Erythroblast (primary cell): Measurements from ENCODE around the gene FAF2.

ENCODE experiments used
- DNase-seq, 2 experiments: peaks; one replicate each; lab custom pipeline; 2025; lab: John Stamatoyannopoulos, UW
- GATA1 ChIP-seq: IDR thresholded peaks from 2 replicates; pipeline ENCODE4 v1.6.1; 2011; ENCODE audit warnings: low read depth, mild to moderate bottlenecking, control low read depth, low read length, moderate library complexity
- POLR2A ChIP-seq: IDR thresholded peaks from 2 replicates; pipeline ENCODE4 v1.6.1; 2011; ENCODE audit warnings: mild to moderate bottlenecking, low read length

FAF2 gene

GRCh38 chr5:176538230-176538988 lies 90.2 kb downstream of the FAF2 start:
- TF ChIP-seq GATA1: no peak
- peak; percentile 16 for TF ChIP-seq POLR2A
- DNase-seq: no peak

GRCh38 chr5:176538989-176539384 lies 90.8 kb downstream of the FAF2 start:
- peak in 1 of 2 experiments; percentile 17 for DNase-seq
- TF ChIP-seq POLR2A (no peak), GATA1 (no peak)

GRCh38 chr5:176540476-176540899 lies 92.3 kb downstream of the FAF2 start:
- peak; percentile 33 to 69 for DNase-seq
- TF ChIP-seq POLR2A (no peak), GATA1 (no peak)

GRCh38 chr5:176540956-176541337 lies 92.8 kb downstream of the FAF2 start:
- TF ChIP-seq GATA1: no peak
- TF ChIP-seq POLR2A: no peak
- no peak for DNase-seq

GRCh38 chr5:176541338-176542134 lies 93.4 kb downstream of the FAF2 start:
- peak; percentile 32 to 54 for DNase-seq
- TF ChIP-seq GATA1 (no peak), POLR2A (no peak)

GRCh38 chr5:176542135-176542595 lies 94.0 kb downstream of the FAF2 start:
- no peak for TF ChIP-seq POLR2A
- TF ChIP-seq GATA1: no peak
- DNase-seq: peak; percentile 55 to 61

GRCh38 chr5:176542596-176543427 lies 94.6 kb downstream of the FAF2 start:
- DNase-seq: peak; percentile 59 to 69
- TF ChIP-seq GATA1 (no peak), POLR2A (no peak)

GRCh38 chr5:176543428-176544182 lies 95.4 kb downstream of the FAF2 start:
- peak; percentile 85 to 89 for DNase-seq
- TF ChIP-seq GATA1 (no peak), POLR2A (peak; percentile 61)

GRCh38 chr5:176545388-176545736 lies 97.2 kb downstream of the FAF2 start:
- TF ChIP-seq GATA1 (no peak), POLR2A (no peak)
- no peak for DNase-seq

- TF ChIP-seq POLR2A (no peak), GATA1 (no peak)
Measured at GRCh38 chr5:176545737-176546509, 97.7 kb downstream of the FAF2 start.

GRCh38 chr5:176547802-176548201 lies 99.6 kb downstream of the FAF2 start:
- no peak for DNase-seq

More at GRCh38 chr5:176545737-176546509, 97.7 kb downstream of the FAF2 start:
- DNase-seq: no peak

GRCh38 chr5:176548967-176549444 lies 100.8 kb downstream of the FAF2 start, which contains the start of gene CDHR2:
TSS of gene CDHR2 (plus strand) at chr5:176549342. CDS start at chr5:176565353, 16,011 bp downstream.
- DNase-seq: no peak
- TF ChIP-seq POLR2A (no peak), GATA1 (no peak)

More at GRCh38 chr5:176547802-176548201, 99.6 kb downstream of the FAF2 start:
- no peak for TF ChIP-seq GATA1
- TF ChIP-seq POLR2A: no peak

- TF ChIP-seq GATA1 (no peak), POLR2A (no peak)
- DNase-seq: no peak
Measured at GRCh38 chr5:176549871-176550270, 101.7 kb downstream of the FAF2 start.
